GM23338 (cell line): ENCODE measurements around the gene NUDT16L1. TPM values are rescaled to one million over a fixed set of nuclear protein-coding genes. Genes with fewer than 3 reads are reported as not detected.

Experiments
- microRNA-seq: library from miRNA; unstranded; fragments of <30 nt; microRNA quantifications from one replicate; pipeline ENCODE4, GENCODE V29; 2017
- polyA plus RNA-seq: library from polyadenylated mRNA; unstranded; fragments of >200 nt; fragmentation: Nextera tagmentation; extraction: Ambion mirVana; gene quantifications from 2 replicates; pipeline ENCODE4 v1.2.1, GENCODE V29; 2016
- small RNA-seq: library from RNA; depleted of rRNA; stranded (forward); fragments of <200 nt; gene quantifications from one replicate; pipeline ENCODE3, GENCODE V24; 2014; ENCODE audit warnings: low replicate concordance
- total RNA-seq: library from RNA; depleted of rRNA; stranded (reverse); fragments of >200 nt; shearing (Covaris generic); gene quantifications from 2 replicates; pipeline ENCODE4 v1.2.3, GENCODE V29; 2014; rRNA removed

Gene NUDT16L1
- total and polyA plus RNA-seq, 2 experiments from 2014 or later: 37.1 to 80.4 TPM

Small RNAs within 50 kb of the gene (microRNA-seq; reads per million reads assigned to microRNA genes)
- gene MIR6769A: not detected

Small RNAs within 50 kb of the gene (small RNA-seq; reads per million reads assigned to genes)
- not detected for gene MIR6769A

Other genes with a start within 250 kb of the NUDT16L1 start
- 51.8 and 61.7 TPM in 2 replicates for gene NMRAL1, start 218.9 kb upstream of the NUDT16L1 start, total RNA-seq
- gene NMRAL1, start 218.9 kb upstream of the NUDT16L1 start, polyA plus RNA-seq: 50.4 and 50.7 TPM in 2 replicates
- gene HMOX2, start 217.2 kb upstream of the NUDT16L1 start, total RNA-seq: 30.1 and 33.0 TPM in 2 replicates
- gene HMOX2, start 217.2 kb upstream of the NUDT16L1 start, polyA plus RNA-seq: 38.1 and 40.9 TPM in 2 replicates
- 56.3 and 57.6 TPM in 2 replicates for gene CDIP1, start 154.8 kb upstream of the NUDT16L1 start, total RNA-seq
- 38.2 and 39.2 TPM in 2 replicates for gene CDIP1, start 154.8 kb upstream of the NUDT16L1 start, polyA plus RNA-seq
- gene C16orf96, start 137.2 kb upstream of the NUDT16L1 start, total RNA-seq: 1.2 and 2.2 TPM in 2 replicates
- gene C16orf96, start 137.2 kb upstream of the NUDT16L1 start, polyA plus RNA-seq: 0.09 and 0.37 TPM in 2 replicates
- gene UBALD1, start 78.7 kb upstream of the NUDT16L1 start, total RNA-seq: 32.2 and 32.8 TPM in 2 replicates
- gene UBALD1, start 78.7 kb upstream of the NUDT16L1 start, polyA plus RNA-seq: 20.7 and 23.9 TPM in 2 replicates
- gene MGRN1, start 68.7 kb upstream of the NUDT16L1 start, total RNA-seq: 54.6 and 71.8 TPM in 2 replicates
- gene MGRN1, start 68.7 kb upstream of the NUDT16L1 start, polyA plus RNA-seq: 10.5 and 13.1 TPM in 2 replicates
- 19.1 and 24.9 TPM in 2 replicates for gene ANKS3, start 40.7 kb downstream of the NUDT16L1 start, total RNA-seq
- 17.9 and 22.5 TPM in 2 replicates for gene ANKS3, start 40.7 kb downstream of the NUDT16L1 start, polyA plus RNA-seq
- gene DNAAF8, start 41.0 kb downstream of the NUDT16L1 start, total RNA-seq: 1.3 TPM in 1 of 2 replicates, not detected in the other
- gene DNAAF8, start 41.0 kb downstream of the NUDT16L1 start, polyA plus RNA-seq: 0.34 TPM in 1 of 2 replicates, not detected in the other
- gene ZNF500, start 73.6 kb downstream of the NUDT16L1 start, total RNA-seq: 12.1 and 15.3 TPM in 2 replicates
- gene ZNF500, start 73.6 kb downstream of the NUDT16L1 start, polyA plus RNA-seq: 5.3 and 5.8 TPM in 2 replicates
- not detected in 2 replicates for gene SEPTIN12, start 94.8 kb downstream of the NUDT16L1 start, total RNA-seq
- gene SEPTIN12, start 94.8 kb downstream of the NUDT16L1 start, polyA plus RNA-seq: not detected in 2 replicates
- not detected in 2 replicates for gene SMIM22, start 101.8 kb downstream of the NUDT16L1 start, total RNA-seq
- gene SMIM22, start 101.8 kb downstream of the NUDT16L1 start, polyA plus RNA-seq: 1.3 and 1.4 TPM in 2 replicates
- gene ROGDI, start 109.1 kb downstream of the NUDT16L1 start, total RNA-seq: 23.3 and 38.8 TPM in 2 replicates
- gene ROGDI, start 109.1 kb downstream of the NUDT16L1 start, polyA plus RNA-seq: 30.3 and 31.9 TPM in 2 replicates
- 90.5 and 105 TPM in 2 replicates for gene GLYR1, start 153.7 kb downstream of the NUDT16L1 start, total RNA-seq
- 55.1 and 59.9 TPM in 2 replicates for gene GLYR1, start 153.7 kb downstream of the NUDT16L1 start, polyA plus RNA-seq
- 39.9 and 46.8 TPM in 2 replicates for gene UBN1, start 153.9 kb downstream of the NUDT16L1 start, total RNA-seq
- gene UBN1, start 153.9 kb downstream of the NUDT16L1 start, polyA plus RNA-seq: 18.3 and 18.7 TPM in 2 replicates
- gene PPL, start 243.6 kb downstream of the NUDT16L1 start, total RNA-seq: 26.1 and 31.7 TPM in 2 replicates
- gene PPL, start 243.6 kb downstream of the NUDT16L1 start, polyA plus RNA-seq: 9.4 and 10.6 TPM in 2 replicates